Measurements from ENCODE around the gene STX17.

DNA sequence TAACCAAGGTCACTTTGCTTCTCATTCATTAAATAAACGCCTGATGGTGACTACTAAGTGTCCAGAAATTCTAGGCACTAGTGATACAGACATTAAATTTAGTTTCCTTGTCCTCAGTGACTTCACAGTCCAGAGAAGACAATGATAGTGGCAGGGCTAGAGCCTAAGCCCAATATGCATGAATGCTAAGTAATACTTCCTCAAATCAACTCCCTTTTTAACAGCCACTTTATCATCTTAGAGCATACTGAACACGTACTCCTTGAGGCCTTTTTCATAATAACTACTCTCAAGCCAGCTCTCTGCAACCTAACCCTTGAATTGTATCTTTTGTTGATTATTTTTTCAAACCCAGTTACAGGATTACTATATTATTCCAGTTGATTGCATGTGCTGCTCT lies 74.1 kb downstream of the STX17 start:
- TF ChIP-seq, protein P1, sequence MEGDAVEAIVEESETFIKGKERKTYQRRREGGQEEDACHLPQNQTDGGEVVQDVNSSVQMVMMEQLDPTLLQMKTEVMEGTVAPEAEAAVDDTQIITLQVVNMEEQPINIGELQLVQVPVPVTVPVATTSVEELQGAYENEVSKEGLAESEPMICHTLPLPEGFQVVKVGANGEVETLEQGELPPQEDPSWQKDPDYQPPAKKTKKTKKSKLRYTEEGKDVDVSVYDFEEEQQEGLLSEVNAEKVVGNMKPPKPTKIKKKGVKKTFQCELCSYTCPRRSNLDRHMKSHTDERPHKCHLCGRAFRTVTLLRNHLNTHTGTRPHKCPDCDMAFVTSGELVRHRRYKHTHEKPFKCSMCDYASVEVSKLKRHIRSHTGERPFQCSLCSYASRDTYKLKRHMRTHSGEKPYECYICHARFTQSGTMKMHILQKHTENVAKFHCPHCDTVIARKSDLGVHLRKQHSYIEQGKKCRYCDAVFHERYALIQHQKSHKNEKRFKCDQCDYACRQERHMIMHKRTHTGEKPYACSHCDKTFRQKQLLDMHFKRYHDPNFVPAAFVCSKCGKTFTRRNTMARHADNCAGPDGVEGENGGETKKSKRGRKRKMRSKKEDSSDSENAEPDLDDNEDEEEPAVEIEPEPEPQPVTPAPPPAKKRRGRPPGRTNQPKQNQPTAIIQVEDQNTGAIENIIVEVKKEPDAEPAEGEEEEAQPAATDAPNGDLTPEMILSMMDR (IDR thresholded peaks at IDR 0.05; ENCODE audit: low read depth, low read length): no peak
- no peak for TF ChIP-seq EZH2phosphoT487 (IDR thresholded peaks at IDR 0.05; ENCODE audit: low read depth)
